NCI-H2029 treated with DMSO at 0.1 percent for 48 hours (cell line): ENCODE measurements around the gene RAB40B.
"Not testable (repeated sequence)": the region's sequence is repeated elsewhere in the genome, so short reads cannot be mapped to it uniquely, and the experiment has no call there.

Experiments
- DNase-seq: peaks from one replicate; lab custom pipeline; 2025; lab: John Stamatoyannopoulos, UW

Gene RAB40B

GRCh38 chr17:82668024-82668630, 30.4 kb downstream of the RAB40B start:
- DNase-seq: no peak

DNA sequence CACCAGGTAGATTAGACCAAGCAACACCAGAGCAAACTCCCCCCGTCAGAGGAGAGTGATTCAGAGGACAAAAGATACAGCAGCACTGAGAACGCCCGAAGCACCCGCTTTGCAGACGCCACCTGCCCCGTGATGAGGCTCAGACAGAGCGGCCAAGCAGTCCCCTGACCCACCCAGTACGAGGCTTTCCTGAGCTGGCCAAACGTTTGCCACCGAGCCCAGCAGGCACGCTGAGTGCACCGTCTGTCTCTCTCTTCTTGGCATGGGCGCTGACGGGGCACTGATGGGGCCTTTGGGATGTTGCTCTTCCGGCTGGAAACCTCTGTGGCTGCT, 30.9 kb downstream of the RAB40B start:
- no peak for DNase-seq

- no peak for DNase-seq
Observed at GRCh38 chr17:82666931-82667667, 31.4 kb downstream of the RAB40B start.

DNA sequence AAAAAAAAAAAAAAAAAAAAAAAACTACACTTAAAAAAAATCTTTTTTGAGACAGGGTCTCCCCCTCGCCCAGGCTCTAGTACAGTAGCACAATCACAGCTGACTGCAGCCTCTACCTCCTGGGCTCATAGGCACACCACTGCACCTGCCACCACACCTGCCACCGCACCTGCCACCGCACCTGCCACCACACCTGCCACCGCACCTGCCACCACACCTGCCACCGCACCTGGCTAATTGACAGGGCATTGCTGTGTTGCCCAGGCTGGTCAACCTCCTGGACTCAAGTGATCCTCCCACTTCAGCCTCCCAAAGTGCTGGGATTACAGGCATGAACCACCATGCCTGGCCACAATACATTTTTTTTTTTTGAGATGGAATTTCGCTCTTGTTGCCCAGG, 32.6 kb downstream of the RAB40B start:
- no peak for DNase-seq

GRCh38 chr17:82665217-82665616, 33.3 kb downstream of the RAB40B start:
- no peak for DNase-seq

GRCh38 chr17:82664701-82665182, 33.8 kb downstream of the RAB40B start:
- DNase-seq: no peak

DNA sequence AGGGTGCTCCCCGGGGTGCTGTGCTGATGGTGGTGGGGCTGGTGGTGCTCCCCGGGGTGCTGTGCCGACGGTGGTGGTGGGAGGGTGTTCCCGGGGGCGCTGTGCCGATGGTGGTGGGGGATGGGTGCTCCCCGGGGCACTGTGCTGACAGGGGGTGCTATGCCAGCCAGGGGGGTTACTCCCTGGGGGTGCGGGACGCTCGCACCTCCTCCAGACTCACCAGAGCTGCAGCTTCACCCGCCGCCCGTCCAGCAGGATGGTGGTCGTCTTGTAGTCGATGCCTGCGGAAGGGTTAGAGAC, 34.3 kb downstream of the RAB40B start:
- no peak for DNase-seq

DNA sequence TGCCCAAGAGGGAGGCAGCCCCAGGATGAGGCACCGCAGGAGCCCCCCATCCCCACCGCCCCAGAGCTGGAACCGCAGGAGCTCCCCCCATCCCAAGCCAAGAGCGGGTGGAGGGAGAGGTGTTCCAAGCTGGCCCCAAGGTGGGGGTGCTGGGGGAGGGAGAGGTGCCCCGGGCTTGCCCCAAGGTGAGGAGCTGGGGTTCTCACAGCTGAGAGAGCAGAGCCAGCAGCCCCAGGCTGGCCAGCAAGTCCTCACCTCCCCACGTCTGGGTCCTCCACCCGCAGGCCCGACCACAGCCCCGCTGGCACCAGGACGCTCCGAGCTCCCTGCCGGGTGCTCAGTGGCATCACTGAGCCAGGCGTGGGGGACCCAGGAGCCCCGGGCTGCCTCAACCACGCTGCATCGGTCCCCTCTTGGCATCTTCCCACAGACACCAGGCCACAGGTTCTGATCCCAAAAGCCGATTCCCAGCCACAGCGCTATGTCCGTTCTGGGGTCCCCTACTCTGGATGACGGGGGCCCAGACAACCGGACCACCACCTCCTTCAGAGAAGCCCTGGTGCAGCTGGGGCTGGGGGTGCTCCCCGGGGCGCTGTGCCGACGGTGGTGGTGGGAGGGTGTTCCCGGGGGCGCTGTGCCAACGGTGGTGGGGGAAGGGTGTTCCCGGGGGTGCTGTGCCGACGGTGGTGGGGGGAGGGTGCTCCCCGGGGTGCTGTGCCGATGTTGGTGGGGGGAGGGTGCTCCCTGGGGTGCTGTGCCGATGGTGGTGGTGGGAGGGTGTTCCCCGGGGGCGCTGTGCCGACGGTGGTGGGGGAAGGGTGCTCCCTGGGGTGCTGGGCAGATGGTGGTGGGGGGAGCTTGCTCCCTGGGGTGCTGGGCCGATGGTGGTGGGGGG, 34.9 kb downstream of the RAB40B start:
- DNase-seq: no peak

GRCh38 chr17:82662711-82663261, 35.7 kb downstream of the RAB40B start:
- DNase-seq: no peak

- DNase-seq: no peak
Observed at GRCh38 chr17:82661717-82662683, 36.5 kb downstream of the RAB40B start.

GRCh38 chr17:82659886-82660285, 38.6 kb downstream of the RAB40B start:
- no peak for DNase-seq

DNA sequence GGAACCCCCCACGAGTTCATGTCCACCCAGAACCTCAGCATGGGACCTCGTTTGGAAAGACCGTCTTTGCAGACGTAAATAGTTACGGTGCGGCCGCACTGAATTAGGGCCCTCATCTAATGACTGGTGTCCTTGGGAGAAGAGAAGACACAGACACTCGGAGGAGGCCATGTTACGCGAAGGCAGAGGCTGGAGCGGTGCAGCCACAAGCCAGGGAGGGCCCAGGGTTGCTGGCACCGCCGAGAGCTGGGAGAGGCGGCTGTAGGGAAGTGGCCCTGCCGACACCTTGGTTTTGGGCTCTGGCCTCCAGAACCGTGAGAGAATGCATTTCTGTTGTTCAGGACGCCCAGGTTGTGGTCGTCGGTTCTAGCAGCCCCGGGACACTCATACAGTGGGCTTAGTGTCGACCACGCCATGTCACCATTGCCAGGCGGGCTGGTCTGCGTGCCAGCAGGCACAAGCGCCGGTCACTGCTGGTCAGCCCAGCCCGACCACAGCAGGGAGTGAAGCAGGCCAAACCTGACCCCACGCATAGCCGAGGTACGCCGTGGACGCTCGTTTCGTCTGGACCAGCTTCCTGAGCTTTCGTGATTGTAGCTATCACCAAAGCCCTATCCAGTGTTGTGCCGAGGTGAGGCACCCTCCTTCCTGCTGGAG, 39.6 kb downstream of the RAB40B start:
- DNase-seq: no peak

DNA sequence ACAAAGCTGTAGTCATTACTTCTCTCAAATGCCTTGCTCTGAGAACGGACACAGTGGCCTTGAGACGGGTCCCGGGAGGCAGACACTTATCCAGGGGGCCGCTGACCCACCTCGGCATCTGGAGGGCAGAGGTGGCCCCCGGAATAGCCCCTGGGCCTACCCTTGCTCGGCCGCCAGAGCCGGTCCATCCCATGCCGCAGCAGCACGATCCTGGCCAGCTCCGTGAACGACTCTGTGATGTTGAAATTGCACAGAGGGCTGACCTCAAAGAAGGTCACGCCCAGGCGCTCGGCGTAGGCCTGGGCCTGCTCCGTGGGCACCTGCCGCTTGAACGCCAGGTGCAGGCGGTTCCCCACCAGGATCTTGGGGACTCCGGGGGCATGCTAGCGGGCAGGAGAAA, 40.2 kb downstream of the RAB40B start:
- DNase-seq: no peak

DNA sequence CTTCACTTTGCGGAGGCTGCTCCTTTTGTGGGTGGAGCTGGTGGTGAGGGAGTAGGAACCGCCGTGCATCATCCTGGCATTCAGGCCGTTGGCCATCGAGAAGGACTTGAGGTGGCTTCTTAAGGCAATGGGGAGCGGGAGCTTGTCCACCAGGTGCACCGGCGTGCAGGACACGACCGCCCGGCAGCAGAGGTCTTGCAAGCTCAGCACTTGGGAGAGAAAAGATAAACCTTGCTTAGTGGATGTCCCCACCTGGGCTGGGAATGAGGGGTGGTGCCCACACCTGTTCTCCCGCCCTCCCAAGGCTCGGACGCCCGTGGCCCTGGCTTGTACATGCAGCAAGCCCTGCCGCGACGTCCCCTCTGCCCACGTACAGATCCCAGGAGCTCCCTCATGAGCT, 40.6 kb downstream of the RAB40B start:
- DNase-seq: no peak

- DNase-seq: no peak
Observed at GRCh38 chr17:82656266-82656665, 42.2 kb downstream of the RAB40B start.

- DNase-seq: no peak
Observed at GRCh38 chr17:82655523-82655922, 43.0 kb downstream of the RAB40B start.

- no peak for DNase-seq
Observed at GRCh38 chr17:82655038-82655479, 43.4 kb downstream of the RAB40B start.

GRCh38 chr17:82654611-82655010, 43.9 kb downstream of the RAB40B start:
- DNase-seq: not testable (repeated sequence)

DNA sequence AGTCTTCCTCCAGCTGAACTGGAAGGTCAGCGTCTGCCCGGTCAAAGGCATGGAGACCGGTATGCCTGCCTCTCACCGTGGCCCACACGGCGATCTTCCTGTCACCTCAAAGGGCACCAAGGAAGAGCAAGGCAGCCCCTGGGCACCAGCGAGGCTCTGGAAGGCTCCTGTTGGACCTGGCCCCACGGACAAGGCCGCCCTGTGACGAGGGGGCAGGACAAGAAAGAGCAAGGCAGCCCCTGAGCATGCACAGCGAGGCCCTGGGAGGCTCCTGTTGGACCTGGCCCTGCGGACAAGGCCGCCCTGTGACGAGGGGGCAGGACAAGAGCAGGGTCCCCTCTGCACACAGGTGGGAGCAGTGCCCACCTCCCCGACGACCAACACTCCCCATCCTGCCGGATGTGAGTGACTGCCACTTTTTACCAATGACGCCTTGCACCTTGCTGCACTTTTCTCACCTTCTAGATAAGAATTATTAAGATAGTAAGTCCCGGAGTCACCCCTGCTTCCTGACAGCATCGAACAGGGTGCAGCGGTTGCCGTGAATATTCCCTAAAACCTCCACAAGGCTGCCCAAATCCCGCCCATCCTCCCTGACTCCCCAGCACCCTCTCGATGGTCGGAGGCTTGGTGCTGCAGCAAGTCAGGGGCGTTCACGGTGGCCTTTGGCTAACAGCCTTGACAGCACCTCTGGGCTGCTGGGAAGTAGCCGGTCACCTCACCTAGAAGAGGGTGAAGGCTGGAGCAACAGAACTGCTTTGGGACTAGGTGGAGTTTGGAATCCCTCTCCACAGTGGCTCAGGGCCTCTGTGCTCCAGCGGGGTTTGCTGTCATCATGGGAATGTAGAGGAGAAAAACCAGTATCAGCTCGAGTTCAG, 44.6 kb downstream of the RAB40B start:
- DNase-seq: no peak

DNA sequence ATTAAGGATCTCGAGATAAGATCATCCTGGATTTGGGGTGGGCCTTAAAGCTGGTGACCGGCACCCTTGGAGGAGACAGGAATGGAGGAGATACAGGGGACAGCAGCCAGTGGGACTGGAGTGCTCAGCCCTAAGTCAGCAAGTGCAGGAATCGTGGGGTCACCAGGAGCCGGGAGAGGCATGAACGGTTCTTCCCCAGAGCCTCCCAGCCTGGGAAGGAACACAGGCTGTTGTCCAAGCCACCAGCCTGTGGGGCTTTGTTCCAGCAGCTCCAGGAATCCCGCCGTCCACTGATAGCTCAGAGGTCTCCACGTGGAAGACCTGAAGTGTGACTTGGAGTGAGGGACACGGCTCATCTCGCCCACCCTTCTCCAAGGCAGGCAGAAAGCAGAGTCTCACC, 47.8 kb downstream of the RAB40B start:
- no peak for DNase-seq
